HFF-Myc (cell line): ENCODE measurements around the gene CST3.
"Not testable (repeated sequence)": the region's sequence is repeated elsewhere in the genome, so short reads cannot be mapped to it uniquely, and the experiment has no call there.

Source experiments
- DNase-seq: peaks from one replicate; pipeline ENCODE4 v3.0.0-alpha.2; 2011; ENCODE audit warnings: low read depth; ENCODE audit errors: extremely low read depth
- H3K4me3 ChIP-seq: replicated peaks from 2 replicates; pipeline ENCODE4 v1.5.1; 2011; ENCODE audit warnings: low read depth, mild to moderate bottlenecking, control low read depth, low read length
- CTCF ChIP-seq: IDR thresholded peaks from 2 replicates; pipeline ENCODE4 v1.5.1; 2012; ENCODE audit warnings: mild to moderate bottlenecking, low read depth, low read length, control low read depth; ENCODE audit errors: missing control alignments

CST3 gene

DNA sequence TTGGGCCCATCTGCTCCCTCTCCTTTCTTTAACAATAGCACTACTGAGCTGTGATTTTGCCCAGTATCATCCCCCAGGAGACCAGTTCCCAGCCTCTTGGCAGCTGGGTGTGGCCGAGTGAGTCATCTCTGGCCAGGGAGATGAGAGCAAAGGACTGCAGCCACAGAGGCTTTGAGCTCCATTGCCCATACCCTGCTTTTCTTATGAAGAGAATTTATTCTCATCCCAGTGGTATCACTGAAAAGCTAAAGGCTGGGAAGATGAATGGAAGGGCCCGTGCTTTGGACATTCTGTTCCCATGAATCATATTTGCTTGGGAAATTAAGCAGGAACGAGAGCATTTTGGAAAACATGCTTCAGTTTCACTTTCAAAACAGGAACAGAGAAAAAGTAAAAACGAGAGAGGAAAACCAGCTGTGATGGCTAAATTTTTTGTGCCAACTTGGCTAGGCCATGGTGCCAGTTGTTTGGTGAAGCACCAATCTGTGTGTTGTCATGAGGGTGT lies 14.9 kb downstream of the CST3 start:
- H3K4me3 ChIP-seq, result peak overlapping the region; percentile 42
- no peak for TF ChIP-seq CTCF
- peak; percentile 57 for DNase-seq

DNA sequence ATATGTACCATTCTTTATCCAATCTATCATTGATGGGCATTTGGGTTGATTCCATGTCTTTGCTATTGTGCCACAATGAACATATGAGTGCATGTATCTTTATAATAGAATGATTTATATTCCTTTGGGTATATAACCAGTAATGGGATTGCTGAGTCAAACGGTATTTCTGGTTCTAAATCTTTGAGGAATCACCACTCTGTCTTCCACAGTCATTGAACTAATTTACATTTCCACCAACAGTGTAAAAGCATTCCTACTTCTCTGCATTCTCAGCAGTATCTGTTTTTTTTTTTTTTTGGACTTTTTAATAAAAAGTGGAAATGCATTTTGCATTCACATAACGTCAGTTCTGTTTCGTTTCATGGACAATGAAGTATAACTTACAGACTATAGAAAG lies 15.4 kb downstream of the CST3 start:
- DNase-seq, result not testable (repeated sequence)
- peak overlapping the region; percentile 42 for H3K4me3 ChIP-seq

DNA sequence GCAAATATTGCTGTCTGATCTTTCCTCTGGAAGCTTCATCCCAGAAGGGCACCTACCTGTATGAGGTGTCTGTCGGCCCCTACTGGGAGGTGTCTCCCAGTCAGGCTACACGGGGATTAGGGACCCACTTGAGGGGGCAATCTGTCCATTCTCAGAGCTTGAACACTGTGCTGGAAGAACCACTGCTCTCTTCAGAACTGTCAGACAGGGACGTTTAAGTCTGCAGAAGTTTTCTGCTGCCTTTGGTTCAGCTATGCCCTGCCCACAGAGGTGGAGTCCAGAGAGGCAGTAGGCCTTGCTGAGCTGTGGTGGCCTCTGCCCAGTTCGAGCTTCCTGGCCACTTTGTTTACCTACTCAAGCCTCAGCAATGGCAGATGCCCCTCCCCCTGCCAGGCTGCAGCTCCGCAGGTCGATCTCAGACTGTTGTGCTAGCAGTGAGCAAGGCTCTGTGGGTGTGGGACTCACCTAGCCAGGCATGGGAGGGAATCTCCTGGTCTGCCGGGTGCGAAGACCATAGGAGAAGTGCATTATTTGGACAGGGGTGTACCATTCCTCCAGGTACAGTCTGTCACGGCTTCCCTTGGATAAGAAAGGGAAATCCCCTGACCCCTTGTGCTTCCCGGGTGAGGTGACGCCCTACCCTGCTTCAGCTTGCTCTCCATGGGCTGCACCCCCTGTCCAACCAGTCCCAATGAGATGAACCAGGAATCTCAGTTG lies 16.9 kb downstream of the CST3 start:
- not testable (repeated sequence) for H3K4me3 ChIP-seq, DNase-seq

GRCh38 chr20:23614163-23614562 lies 23.6 kb downstream of the CST3 start:
- no peak for DNase-seq
- no peak for TF ChIP-seq CTCF
- no peak overlapping the region for H3K4me3 ChIP-seq

DNA sequence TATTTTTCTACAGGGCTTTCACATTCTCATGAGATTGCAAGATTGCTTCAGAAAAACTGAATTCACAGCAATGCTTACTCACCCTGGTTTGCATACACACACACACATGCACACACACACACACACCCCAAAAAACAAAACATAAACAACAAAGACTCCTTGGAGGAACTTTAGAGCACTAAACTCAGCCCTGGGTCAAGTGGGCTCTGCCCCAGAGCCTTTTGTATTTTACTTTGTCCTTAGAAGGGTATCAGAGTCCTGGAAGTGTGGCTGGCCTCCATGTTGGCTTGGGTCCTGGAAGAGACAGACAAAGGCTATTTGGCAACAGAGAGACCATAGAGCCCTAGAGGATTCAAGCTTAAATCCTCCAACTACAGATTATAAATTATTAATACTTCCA lies 24.1 kb downstream of the CST3 start:
- no peak overlapping the region for H3K4me3 ChIP-seq
- DNase-seq, result no peak
- TF ChIP-seq CTCF, result no peak

GRCh38 chr20:23612396-23612795 lies 25.4 kb downstream of the CST3 start:
- no peak for DNase-seq
- H3K4me3 ChIP-seq, result no peak overlapping the region
- TF ChIP-seq CTCF, result no peak

GRCh38 chr20:23609486-23610109 lies 28.2 kb downstream of the CST3 start:
- no peak for TF ChIP-seq CTCF
- DNase-seq, result no peak

More at GRCh38 chr20:23609486-23610109, 28.2 kb downstream of the CST3 start:
- H3K4me3 ChIP-seq, result no peak overlapping the region
